HCT116 (cell line): ENCODE measurements around the gene ACOXL. TPM values are rescaled to one million over a fixed set of nuclear protein-coding genes. Genes with fewer than 3 reads are reported as not detected.

ENCODE experiments used
- ATAC-seq: fragments of 200-7000 bp; cut with Tn5 transposase; 2 replicates; pipeline ENCODE4 v1.9.1; 2020; ENCODE audit warnings: mild to moderate bottlenecking, moderate library complexity
- BruUV-seq: library from RNA; stranded (reverse); fragments of 400-500 nt; replicated peaks from 2 replicates; lab custom pipeline; 2021; lab: Mats Ljungman, UMichigan
- CTCF ChIA-PET: fragments of 300-600 bp; sonication (Branson Sonifier 250); formaldehyde crosslinking; loops from one replicate; lab custom pipeline; 2021; ENCODE audit warnings: antibody characterized with exemption; lab: Charles Lee
- POLR2A ChIA-PET: fragments of 300-600, 350-600 bp; sonication (Branson Sonifier 250); formaldehyde crosslinking; loops from one replicate; lab custom pipeline; 2021; ENCODE audit warnings: antibody characterized with exemption; lab: Charles Lee
- RAD21 ChIA-PET, 2 experiments: fragments of 300-600 bp; sonication (Branson Sonifier 250); formaldehyde crosslinking; loops; one replicate each; lab custom pipeline; 2023; ENCODE audit warnings: low total read pairs in 2 of 2; ENCODE audit not compliant: uncharacterized antibody in 2 of 2, unreplicated experiment in 2 of 2, low non-redundant PET in 1 of 2; lab: Charles Lee
- DNase-seq: peaks from one replicate; pipeline ENCODE4 v3.0.0-alpha.2; 2010; ENCODE audit warnings: low read depth, low spot score
- H2AFZ ChIP-seq: fragments of 200-600 bp; shearing (Covaris generic), sonication (generic); 2 replicates; pipeline ENCODE4 v1.6.1; 2017; ENCODE audit warnings: low read depth, mixed run types, mixed read lengths, antibody characterized with exemption, low read length; ENCODE audit not compliant: poor library complexity, severe bottlenecking
- H3K27ac ChIP-seq: 2 replicates; pipeline ENCODE4 v1.5.1; 2012; ENCODE audit warnings: low read depth, low read length
- H3K27me3 ChIP-seq: fragments of 200-600 bp; sonication (generic); 2 replicates; pipeline ENCODE4 v1.6.1; 2016; ENCODE audit warnings: mixed run types, low read length, mixed read lengths; ENCODE audit not compliant: insufficient read depth
- H3K36me3 ChIP-seq, 2 experiments: fragments of 200-500 bp in 1 of 2; fragments of 200-600 bp in 1 of 2; sonication (Bioruptor generic) in 1 of 2; sonication (generic) in 1 of 2; 2 replicates each; pipeline versions ENCODE4 v1.5.1 to v1.6.1; 2014 to 2016; ENCODE audit warnings: low read length in 2 of 2, inconsistent platforms in 1 of 2, mixed read lengths in 1 of 2, mixed run types in 1 of 2; ENCODE audit not compliant: insufficient read depth in 2 of 2, control insufficient read depth in 1 of 2
- H3K4me1 ChIP-seq, 2 experiments: fragments of 200-600 bp in 1 of 2; sonication (generic) in 1 of 2; 2 replicates each; pipeline versions ENCODE4 v1.5.1 to v1.6.1; 2012 to 2017; ENCODE audit warnings: low read length in 2 of 2, inconsistent platforms in 1 of 2, mild to moderate bottlenecking in 1 of 2, mixed read lengths in 1 of 2, mixed run types in 1 of 2, moderate library complexity in 1 of 2; ENCODE audit not compliant: insufficient read depth in 2 of 2, control insufficient read depth in 1 of 2
- H3K4me2 ChIP-seq: fragments of 200-600 bp; sonication (generic); 2 replicates; pipeline ENCODE4 v1.6.1; 2017; ENCODE audit warnings: mixed run types, low read length, mixed read lengths
- H3K4me3 ChIP-seq, 2 experiments: fragments of 200-600 bp in 1 of 2; sonication (generic) in 1 of 2; replicated peaks in 1 of 2; 2 replicates each; pipeline ENCODE4 v1.5.1; 2011 to 2016; ENCODE audit warnings: low read length in 2 of 2, control low read depth in 1 of 2, low read depth in 1 of 2, mild to moderate bottlenecking in 1 of 2, mixed read lengths in 1 of 2, mixed run types in 1 of 2
- H3K79me2 ChIP-seq: fragments of 200-600 bp; sonication (generic); 2 replicates; pipeline ENCODE4 v1.6.1; 2017; ENCODE audit warnings: mild to moderate bottlenecking, mixed run types, low read length, moderate library complexity, mixed read lengths; ENCODE audit not compliant: insufficient read depth
- H3K9ac ChIP-seq: fragments of 200-600 bp; sonication (generic); 2 replicates; pipeline ENCODE4 v1.6.1; 2016; ENCODE audit warnings: low read length, mixed read lengths
- H3K9me2 ChIP-seq: fragments of 200-600 bp; sonication (generic), shearing (Covaris generic); 2 replicates; pipeline ENCODE4 v1.6.1; 2017; ENCODE audit warnings: mixed run types, mild to moderate bottlenecking, moderate library complexity; ENCODE audit not compliant: insufficient read depth
- H3K9me3 ChIP-seq, 2 experiments: fragments of 200-500 bp in 1 of 2; fragments of 200-600 bp in 1 of 2; sonication (Bioruptor generic) in 1 of 2; sonication (generic) in 1 of 2; 2 replicates each; pipeline ENCODE4 v1.6.1; 2014 to 2017; ENCODE audit warnings: low read length in 2 of 2, mixed read lengths in 2 of 2, inconsistent platforms in 1 of 2, low read depth in 1 of 2, mild to moderate bottlenecking in 1 of 2, mixed run types in 1 of 2, moderate library complexity in 1 of 2; ENCODE audit not compliant: control insufficient read depth in 1 of 2, insufficient read depth in 1 of 2
- H4K20me1 ChIP-seq: fragments of 200-600 bp; sonication (generic), shearing (Covaris generic); 2 replicates; pipeline ENCODE4 v1.6.1; 2017; ENCODE audit warnings: mixed run types, mild to moderate bottlenecking, moderate library complexity; ENCODE audit not compliant: insufficient read depth
- CBX3 ChIP-seq: IDR thresholded peaks from 2 replicates; pipeline ENCODE4 v1.6.1; 2012; ENCODE audit warnings: low read depth
- CEBPB ChIP-seq: IDR thresholded peaks from 2 replicates; pipeline ENCODE4 v1.6.1; 2012; ENCODE audit warnings: low read depth
- EZH2phosphoT487 ChIP-seq: fragments of 200-600 bp; IDR thresholded peaks from 2 replicates; pipeline ENCODE4 v1.6.1; 2018; ENCODE audit warnings: antibody characterized with exemption, borderline replicate concordance
- FOSL1 ChIP-seq: IDR thresholded peaks from 2 replicates; pipeline ENCODE4 v1.6.1; 2012; ENCODE audit warnings: low read depth
- JUND ChIP-seq: IDR thresholded peaks from 2 replicates; pipeline ENCODE4 v1.6.1; 2012
- POLR2AphosphoS5 ChIP-seq: IDR thresholded peaks from 2 replicates; pipeline ENCODE4 v1.6.1; 2011; ENCODE audit warnings: mild to moderate bottlenecking, low read depth, low read length, moderate library complexity
- RAD21 ChIP-seq: IDR thresholded peaks from 2 replicates; pipeline ENCODE4 v1.6.1; 2012; ENCODE audit warnings: low read depth, mild to moderate bottlenecking
- REST ChIP-seq: IDR thresholded peaks from 2 replicates; pipeline ENCODE4 v1.6.1; 2012; ENCODE audit warnings: low read depth
- SP1 ChIP-seq: IDR thresholded peaks from 2 replicates; pipeline ENCODE4 v1.6.1; 2012; ENCODE audit warnings: low read depth
- TCF7L2 ChIP-seq: IDR thresholded peaks from 2 replicates; pipeline ENCODE4 v1.7.0; 2011; ENCODE audit warnings: borderline replicate concordance, inconsistent platforms; ENCODE audit not compliant: insufficient read depth, insufficient read length; ENCODE audit errors: extremely low read depth
- ZFX ChIP-seq: fragments of 450-650 bp; IDR thresholded peaks from 2 replicates; pipeline ENCODE4 v1.6.1; 2017
- intact Hi-C: fragments of 100-400 bp; cut with micrococcal nuclease; formaldehyde crosslinking; loops from 2 replicates; pipeline ENCODE4 v1.10.0; 2022
- total RNA-seq: library from RNA; stranded (reverse); gene quantifications from one replicate; pipeline ENCODE4 v1.2.1, GENCODE V29; 2021; ENCODE audit not compliant: unreplicated experiment
- TF ChIP-seq, protein P1 (sequence below): IDR thresholded peaks from 2 replicates; pipeline ENCODE4 v1.6.1; 2011; ENCODE audit warnings: mild to moderate bottlenecking, low read length, moderate library complexity; ENCODE audit not compliant: insufficient replicate concordance; ENCODE audit errors: extremely low read depth
- TF ChIP-seq, protein P2 (sequence below): IDR thresholded peaks from 2 replicates; pipeline ENCODE4 v1.6.1; 2012
- TF ChIP-seq, protein P3 (sequence below): IDR thresholded peaks from 2 replicates; pipeline ENCODE4 v1.6.1; 2012

ACOXL gene
- total RNA-seq, 1 experiment from 2014 or later: 5.5 TPM

- TF ChIP-seq EZH2phosphoT487 (no peak), POLR2AphosphoS5 (no peak), CEBPB (no peak), JUND (no peak), SP1 (no peak), RAD21 (no peak), REST (no peak), ZFX (no peak), FOSL1 (no peak), TCF7L2 (no peak), CBX3 (no peak)
- TF ChIP-seq, protein P1, sequence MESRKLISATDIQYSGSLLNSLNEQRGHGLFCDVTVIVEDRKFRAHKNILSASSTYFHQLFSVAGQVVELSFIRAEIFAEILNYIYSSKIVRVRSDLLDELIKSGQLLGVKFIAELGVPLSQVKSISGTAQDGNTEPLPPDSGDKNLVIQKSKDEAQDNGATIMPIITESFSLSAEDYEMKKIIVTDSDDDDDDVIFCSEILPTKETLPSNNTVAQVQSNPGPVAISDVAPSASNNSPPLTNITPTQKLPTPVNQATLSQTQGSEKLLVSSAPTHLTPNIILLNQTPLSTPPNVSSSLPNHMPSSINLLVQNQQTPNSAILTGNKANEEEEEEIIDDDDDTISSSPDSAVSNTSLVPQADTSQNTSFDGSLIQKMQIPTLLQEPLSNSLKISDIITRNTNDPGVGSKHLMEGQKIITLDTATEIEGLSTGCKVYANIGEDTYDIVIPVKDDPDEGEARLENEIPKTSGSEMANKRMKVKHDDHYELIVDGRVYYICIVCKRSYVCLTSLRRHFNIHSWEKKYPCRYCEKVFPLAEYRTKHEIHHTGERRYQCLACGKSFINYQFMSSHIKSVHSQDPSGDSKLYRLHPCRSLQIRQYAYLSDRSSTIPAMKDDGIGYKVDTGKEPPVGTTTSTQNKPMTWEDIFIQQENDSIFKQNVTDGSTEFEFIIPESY: no peak
- TF ChIP-seq, protein P2, sequence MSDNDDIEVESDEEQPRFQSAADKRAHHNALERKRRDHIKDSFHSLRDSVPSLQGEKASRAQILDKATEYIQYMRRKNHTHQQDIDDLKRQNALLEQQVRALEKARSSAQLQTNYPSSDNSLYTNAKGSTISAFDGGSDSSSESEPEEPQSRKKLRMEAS: no peak
- TF ChIP-seq, protein P3, sequence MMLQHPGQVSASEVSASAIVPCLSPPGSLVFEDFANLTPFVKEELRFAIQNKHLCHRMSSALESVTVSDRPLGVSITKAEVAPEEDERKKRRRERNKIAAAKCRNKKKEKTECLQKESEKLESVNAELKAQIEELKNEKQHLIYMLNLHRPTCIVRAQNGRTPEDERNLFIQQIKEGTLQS: no peak
- Histone ChIP-seq H3K36me3 (peaks cover 0 to 5% of the 10 kb centered on the region in 2 experiments; a peak in 3 of 4 replicates), H3K4me2 (no peak overlapping the region), H3K27me3 (no peaks in the 10 kb centered on the region), H3K9ac (no peak overlapping the region), H3K4me3 (no peak overlapping the region), H3K9me3 (no peaks in the 10 kb centered on the region), H3K9me2 (no peaks in the 10 kb centered on the region), H2AFZ (no peak overlapping the region), H4K20me1 (no peaks in the 10 kb centered on the region), H3K4me1 (peaks cover 4 to 14% of the 10 kb centered on the region in 2 experiments; a peak in 3 of 4 replicates), H3K79me2 (peaks cover 9% of the 10 kb centered on the region; the same call in 1 of the 2 replicates), H3K27ac (no peak overlapping the region)
- DNase-seq (no peak), ATAC-seq (no peak)
- no TSS peak for BruUV-seq
- intact Hi-C loops: no loop called here
- POLR2A ChIA-PET: no interaction called here
- RAD21 ChIA-PET: no interaction called here
- CTCF ChIA-PET: no interaction called here
Measured at GRCh38 chr2:111155610-111156009, 423.2 kb downstream of the ACOXL start.
